GM10266 (cell line): ENCODE data around the gene RARG.

Source experiments
- DNase-seq: peaks from one replicate; pipeline ENCODE4 v3.0.0; 2012; ENCODE audit errors: extremely low spot score
- TF ChIP-seq, protein P1 (sequence below): IDR thresholded peaks from 2 replicates; pipeline ENCODE4 v1.5.1; 2012; ENCODE audit warnings: mild to moderate bottlenecking, low read depth; ENCODE audit not compliant: control insufficient read depth, insufficient read depth; ENCODE audit errors: missing control alignments

The RARG gene

DNA sequence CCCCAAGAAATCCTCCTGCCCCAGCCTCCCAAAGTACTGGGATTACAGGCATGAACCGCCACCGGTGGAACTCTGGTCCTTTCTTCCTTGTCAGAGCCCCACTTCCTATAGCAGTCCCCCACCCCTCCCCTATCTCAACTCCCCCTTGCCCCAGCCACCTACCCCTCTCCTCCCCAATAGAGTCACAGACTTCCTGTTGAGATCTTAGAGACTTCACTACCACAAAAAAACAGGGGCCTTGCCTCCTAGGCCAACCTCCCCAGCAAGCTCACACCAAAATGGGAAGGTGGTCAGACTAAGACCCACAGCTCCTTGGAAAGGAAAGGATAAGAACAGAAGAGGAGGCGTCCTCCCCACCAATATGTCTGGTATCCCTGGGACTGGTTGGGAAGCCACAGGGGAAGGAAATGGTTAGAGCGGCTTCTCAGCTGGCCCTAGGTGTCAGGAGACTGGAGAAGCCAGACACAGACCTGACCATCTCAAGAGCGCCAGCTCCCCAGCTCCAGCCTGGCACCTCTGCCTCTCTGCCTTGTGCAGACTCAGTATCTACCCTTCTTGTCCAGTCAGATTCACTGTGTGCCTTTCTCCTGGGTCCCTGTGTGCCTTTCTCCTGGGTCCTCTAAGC lies 33.4 kb downstream of the RARG start:
- no peak for DNase-seq
- TF ChIP-seq, protein P1, sequence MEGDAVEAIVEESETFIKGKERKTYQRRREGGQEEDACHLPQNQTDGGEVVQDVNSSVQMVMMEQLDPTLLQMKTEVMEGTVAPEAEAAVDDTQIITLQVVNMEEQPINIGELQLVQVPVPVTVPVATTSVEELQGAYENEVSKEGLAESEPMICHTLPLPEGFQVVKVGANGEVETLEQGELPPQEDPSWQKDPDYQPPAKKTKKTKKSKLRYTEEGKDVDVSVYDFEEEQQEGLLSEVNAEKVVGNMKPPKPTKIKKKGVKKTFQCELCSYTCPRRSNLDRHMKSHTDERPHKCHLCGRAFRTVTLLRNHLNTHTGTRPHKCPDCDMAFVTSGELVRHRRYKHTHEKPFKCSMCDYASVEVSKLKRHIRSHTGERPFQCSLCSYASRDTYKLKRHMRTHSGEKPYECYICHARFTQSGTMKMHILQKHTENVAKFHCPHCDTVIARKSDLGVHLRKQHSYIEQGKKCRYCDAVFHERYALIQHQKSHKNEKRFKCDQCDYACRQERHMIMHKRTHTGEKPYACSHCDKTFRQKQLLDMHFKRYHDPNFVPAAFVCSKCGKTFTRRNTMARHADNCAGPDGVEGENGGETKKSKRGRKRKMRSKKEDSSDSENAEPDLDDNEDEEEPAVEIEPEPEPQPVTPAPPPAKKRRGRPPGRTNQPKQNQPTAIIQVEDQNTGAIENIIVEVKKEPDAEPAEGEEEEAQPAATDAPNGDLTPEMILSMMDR, result no peak

DNA sequence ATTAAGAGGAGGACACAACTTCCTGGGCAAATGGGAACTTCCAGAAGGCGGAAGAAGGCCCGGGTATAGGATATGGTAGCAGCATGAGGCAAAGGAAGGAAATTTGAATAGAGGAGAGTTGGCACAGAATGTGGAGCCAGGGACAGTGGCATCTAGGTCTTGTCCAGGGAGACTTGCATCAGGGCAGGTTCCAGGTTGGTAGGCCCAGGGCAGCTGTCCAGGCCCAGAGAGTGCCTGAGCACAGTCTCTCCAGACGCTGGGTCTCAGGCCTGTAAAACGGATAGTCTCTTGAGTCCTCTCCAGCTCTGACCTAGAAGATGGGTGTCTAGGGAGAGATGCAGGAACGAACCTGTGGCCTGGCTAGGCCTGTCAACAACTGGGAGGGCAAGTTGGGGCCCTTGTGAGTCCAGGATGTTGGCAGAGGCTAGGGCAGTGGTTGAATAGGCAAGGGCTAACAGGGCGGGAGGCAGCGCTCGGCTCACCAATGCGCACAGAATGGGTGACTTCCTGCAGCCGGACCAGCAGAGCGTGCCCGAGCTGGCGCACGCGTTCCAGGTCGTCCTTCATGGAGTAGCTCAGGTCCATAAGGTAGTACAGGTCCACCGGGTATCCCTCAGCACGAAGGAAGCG lies 34.9 kb downstream of the RARG start:
- TF ChIP-seq, protein P1, result no peak
- no peak for DNase-seq

DNA sequence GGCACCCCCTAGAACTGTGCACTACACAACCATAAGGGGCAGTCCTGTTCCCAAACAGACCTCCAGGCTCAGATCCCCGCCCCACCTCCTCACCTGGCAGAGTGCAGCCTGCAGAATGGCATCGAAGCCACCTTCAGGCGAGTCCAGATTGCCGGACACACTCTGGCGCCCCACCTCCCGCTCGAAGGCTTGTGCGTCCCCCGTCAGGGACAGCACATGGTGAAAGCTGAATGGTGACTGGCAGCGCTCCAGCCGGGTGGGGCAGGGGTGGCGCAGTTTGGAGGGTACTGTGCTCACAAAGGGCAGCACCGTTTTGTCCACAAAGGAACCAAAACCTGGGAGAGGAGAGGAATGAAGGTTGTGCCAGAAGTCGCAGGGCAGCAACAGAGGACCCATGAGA lies 35.5 kb downstream of the RARG start:
- DNase-seq, result no peak
- TF ChIP-seq, protein P1, result no peak

DNA sequence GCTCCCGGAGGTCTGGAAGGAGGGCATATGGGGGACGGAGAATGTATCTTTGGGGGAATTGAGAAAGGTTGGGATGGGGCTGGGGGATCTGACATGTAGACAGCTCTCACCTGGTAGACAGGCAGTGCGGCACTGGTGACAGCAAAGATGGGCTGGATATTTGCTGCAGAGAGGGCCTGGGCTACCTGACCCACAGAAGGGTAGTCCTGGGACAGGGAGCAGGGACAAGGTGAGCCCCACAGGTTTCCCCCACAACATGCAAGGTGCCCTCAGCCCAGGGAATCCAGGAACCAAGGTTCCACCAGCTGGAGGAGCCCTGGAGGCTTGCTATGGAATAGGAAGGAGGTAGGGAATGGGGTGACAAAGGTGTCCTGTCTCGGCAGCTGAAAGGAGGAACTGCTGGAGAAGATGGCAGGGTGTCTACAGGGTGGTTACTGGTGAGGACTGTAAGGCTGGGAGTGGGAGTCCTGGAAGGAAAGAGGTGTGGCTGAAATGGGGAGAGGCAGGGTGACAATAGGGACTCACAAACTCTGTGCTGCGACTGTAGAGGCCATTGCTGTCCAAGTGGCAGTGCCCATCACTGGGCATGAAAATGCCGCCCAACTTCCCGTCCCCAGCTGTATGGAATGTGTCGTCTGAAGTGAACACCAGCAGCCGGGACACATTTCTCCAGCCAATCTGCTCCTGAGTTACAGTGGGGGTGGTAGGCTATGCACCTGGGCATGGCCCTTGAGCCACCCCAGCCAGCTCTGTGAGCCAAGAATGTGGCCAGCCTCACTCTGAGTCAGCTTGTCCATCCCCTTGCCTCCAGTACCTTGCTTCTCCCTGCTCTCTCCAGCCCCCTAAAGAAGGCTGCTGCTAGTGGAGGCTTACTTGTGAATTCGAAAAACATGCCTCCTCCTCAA lies 36.2 kb downstream of the RARG start:
- TF ChIP-seq, protein P1, result no peak
- DNase-seq, result no peak

DNA sequence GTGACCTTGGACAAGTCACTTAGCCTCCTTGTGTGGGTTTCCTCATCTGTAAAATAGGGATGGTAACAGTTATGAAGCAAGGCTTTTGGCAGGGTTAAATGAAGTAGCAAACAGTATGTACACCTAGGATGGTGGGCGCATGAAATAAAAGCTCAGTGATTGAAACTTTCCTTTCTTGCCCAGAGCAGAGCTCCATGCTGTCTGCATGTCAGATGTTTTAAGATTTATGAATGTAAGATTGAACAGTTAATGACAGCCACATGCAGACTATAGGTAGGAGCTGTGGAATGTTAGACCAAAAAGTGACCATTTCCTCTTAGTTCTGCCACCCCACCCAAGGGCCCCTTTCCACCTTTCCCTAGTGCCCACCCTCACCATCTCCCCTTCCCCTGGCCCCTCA lies 37.0 kb downstream of the RARG start:
- DNase-seq, result no peak
- TF ChIP-seq, protein P1, result no peak

DNA sequence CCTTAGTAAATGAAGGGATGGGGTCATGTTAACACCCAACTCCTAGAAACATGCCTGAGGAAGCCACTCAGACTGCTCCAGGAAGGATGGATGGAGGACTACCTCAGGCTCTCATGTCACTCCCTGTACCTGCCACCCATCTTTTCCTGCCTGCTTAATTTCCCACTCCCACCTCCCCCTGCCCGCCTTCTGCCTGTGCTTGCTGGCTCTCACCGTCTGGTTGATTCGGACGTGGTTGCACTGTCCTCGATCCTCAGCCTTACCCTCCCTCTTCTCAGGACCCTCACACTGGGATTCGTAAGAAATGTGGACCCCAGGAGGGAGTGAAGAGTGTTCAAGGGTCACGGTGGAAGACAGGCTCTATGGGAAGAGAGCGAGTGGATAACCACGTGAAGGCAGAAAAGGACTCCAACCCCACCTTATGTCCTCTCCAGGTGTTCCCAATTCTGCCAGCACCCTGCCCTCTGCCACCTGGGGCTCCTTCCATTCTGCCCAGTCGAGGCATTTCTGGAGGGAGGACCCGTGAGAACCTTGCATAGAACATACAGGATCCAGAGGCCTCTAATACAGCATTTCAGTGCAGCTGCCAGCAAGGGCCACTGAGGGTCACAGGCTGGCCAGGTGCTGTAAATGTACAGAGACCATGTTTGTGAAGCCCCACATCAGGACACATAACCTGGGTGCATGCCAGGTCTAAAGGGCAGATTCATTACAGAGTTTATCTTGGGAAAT lies 37.9 kb downstream of the RARG start:
- TF ChIP-seq, protein P1, result no peak
- no peak for DNase-seq
